ENCODE measurements around the gene AGK.

The AGK gene, protein sequence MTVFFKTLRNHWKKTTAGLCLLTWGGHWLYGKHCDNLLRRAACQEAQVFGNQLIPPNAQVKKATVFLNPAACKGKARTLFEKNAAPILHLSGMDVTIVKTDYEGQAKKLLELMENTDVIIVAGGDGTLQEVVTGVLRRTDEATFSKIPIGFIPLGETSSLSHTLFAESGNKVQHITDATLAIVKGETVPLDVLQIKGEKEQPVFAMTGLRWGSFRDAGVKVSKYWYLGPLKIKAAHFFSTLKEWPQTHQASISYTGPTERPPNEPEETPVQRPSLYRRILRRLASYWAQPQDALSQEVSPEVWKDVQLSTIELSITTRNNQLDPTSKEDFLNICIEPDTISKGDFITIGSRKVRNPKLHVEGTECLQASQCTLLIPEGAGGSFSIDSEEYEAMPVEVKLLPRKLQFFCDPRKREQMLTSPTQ

DNA sequence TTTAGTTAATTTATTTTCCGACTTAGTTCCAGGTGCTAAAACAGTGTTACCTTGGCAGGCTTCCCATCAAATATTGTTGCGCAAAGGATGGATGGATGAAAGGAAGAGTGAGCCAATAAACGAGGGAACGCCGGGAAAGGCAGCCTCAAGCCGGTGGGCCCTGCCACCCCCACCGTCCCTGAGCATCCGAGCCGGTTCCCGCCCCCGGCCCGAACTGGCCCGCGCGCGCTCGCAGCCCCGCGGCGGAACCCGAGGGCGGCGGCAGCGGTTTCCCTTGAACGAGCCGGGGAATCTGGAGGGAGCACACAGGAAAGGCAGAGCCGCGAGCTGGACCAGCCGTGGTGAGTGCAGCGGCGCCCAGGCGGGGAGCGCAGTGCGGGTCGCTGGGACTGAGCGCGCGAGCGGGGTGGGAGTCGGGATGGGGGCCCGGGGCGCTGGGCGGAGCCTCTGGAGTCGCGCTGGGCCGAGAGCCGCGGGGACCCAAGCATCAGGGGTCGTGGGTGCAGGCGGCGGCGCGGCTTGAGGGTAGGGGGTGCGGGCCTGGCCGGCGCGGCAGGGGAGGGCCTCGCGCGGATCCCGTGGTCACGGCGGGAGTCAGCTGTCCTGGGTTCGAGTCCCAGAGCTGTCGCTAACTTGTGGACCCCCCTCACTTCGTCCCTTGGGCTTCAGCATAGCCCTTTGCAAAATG is at the start of gene AGK:
Gene AGK, plus strand, starts transcription at position 317 of the 688 bp plus-strand sequence. CDS start 4,057 bp downstream, outside the sequence.
- DNase-seq (ENCODE audit: low read depth, low spot score), result peak; percentile 60

DNA sequence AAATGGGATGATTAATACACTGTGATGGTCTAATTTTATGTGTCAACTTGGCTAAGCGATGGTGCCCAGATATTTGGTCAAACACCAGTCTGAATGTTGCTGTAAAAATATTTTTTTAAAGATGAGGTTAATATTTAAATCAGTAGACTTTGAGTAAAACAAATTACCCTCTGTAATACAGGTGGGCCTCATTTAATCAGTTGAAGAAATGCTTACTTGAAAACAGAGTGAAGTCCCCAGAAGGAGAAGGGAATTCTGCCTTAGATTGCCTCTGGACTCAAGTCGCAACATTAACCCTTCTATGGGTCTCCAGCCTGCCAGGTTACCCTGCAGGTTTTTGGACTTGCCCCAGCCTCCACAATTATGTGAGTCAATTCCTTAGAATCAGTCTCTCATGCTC is 49.8 kb upstream of the AGK start:
- no peak for DNase-seq (ENCODE audit: low read depth, low spot score)

DNA sequence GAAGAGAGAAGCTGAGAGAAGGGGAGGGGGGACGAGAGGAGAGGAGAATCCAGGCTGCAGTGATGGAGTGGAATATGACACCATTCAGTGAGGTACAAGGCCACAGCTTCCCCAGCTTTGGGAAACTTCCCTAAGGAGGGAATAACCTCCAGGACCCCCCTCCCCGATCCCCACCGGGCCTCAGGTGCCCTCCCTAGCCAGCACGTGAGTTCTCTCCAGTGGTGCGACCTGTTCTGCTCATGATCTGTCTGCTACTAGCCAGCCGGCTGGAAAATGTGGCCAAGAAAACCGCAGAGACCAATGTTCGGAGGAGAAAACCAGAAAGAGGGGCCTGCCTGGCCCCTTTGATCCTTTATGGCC is 39.9 kb upstream of the AGK start:
- DNase-seq (ENCODE audit: low read depth, low spot score), result no peak

DNA sequence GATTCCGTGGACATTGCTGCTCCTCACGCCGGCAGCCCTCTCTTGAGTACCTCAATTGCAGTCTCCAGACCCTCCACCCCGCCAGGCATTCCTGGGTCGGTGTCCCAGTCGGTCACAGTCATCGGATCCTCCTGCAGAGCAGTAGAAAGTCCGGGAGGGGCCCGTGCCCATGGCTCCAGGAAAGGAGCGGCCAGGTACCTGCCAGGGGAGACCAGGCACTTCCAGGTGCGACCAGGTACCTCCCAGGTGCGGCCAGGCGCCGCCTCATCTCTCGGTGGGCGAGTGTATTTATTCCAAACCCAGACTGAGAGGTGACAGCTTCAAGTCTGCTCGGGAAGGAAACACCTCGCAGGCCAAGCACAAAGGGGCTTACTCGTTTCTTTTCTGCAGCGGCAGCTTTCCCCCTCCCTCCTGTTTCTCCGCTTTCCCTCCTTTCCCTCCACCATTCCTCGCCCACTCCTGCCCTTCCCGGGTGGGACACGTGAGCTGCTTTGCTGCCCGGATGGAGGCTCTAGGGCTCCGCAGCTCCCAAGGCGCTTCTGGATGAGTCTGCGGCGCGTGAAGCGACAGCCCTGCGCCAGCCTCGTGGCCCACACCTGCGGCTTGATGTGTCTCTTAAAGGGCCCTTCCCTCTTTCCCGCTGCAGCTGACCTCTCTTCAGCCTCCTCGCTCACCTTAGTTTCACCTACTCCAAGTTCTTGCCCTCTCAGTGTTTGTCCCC is 39.4 kb upstream of the AGK start:
- no peak for DNase-seq (ENCODE audit: low read depth, low spot score)

DNA sequence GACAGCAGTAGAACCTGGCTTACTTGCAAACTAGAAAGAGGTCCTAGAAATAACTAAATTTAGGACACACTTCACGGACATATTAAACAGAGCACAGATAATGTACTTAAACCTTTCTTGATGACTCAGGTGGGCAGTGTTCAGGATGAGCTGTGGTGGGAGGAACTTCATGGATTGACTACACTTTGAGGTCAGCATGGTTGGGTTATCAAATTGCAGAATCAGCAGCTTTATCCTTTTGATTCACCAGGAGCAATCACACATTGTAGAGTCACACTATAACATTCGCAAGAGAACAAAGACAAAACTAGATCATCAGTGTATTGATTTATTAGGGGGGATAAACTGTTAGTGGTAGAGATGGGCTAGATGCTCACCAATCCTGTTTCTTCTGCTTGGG is 38.6 kb upstream of the AGK start:
- DNase-seq (ENCODE audit: low read depth, low spot score), result no peak

DNA sequence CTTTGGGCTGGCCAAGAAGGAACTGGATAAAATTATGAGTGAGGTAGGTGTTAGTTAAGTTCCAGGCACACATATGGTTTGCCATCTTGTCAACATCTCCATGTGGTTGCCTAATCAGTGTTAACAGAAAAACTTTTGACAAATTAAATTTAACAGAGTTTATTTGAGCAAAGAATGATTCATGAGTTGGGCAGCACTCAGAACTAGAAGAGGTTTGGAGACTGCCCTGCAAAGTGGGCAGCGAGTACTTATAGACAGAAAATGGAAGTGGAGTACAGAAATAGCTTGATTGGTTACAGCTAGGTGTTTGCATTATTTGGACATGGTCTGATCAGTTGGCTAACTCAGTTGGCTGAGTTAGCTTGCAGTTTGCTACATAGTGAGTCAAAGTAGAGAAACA is 37.5 kb upstream of the AGK start:
- no peak for DNase-seq (ENCODE audit: low read depth, low spot score)

DNA sequence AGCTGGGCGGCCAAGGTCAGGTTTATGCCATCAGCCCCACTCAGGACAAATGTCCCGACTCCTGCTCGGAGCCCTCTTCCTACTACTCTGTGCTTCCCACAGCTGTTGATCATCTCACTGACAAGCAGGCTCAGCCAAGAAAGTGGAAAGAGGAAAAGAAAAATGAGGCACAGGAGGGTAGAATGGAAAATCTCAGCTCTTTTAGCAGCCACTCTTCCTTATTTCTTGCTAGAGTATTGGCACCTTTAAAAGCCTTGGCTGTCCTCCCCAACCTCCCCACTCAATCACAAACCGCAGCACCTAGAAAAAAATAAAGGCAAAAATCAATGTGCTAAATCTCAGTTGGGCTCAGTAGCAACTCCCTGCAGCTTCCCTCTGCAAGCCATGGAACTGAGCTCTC is 35.3 kb upstream of the AGK start:
- DNase-seq (ENCODE audit: low read depth, low spot score), result no peak

DNA sequence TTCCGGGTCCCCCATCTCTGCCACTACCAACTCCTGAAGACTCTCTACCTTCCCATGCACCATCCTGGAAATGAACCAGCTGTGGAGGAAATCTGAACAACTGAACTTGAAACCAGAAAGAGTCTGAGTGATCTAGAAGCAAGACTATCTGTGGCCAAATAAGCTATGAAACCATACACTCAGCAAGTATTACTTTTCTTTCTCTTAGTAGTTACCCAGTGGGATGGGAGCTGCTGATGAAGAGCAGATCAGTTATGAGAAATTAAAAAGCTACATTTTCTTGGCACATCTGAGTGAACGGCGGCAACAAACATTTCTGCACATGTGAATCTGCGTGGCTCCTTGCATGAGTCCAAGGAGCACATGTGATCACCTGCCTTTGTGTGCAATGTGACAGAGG is 31.6 kb upstream of the AGK start:
- no peak for DNase-seq (ENCODE audit: low read depth, low spot score)

DNA sequence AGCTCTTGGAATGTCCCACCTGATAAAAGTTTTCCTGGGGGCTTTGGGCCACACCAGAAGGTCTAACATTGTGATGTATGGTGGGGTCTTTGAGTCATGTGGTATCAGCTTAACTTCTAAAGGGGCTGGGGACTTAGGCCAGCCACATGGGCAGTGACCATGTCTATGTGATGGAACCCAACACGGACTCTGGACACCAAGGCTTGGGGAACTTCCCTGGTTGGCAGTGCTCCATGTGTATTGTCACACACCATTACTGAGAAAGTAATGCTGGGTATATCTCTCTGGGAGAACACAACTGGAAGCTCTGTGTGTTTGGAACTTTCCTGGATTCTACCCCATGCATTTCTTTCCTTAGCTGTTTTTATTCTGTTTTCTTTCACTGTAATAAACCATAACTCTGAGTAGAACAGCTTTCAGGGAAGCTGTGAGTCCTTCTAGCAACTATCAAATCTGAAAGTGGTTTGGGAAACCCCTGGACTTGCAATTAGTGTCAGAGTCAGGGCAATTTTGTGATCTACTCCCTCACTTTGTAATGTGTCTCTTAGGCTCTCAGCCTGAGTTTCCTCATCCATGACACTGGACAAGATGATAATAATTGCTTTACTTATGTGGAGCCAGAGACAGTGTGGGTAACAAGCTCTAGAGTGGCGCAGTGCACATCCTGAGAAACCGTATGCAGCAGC is 28.4 kb upstream of the AGK start:
- DNase-seq (ENCODE audit: low read depth, low spot score), result no peak

DNA sequence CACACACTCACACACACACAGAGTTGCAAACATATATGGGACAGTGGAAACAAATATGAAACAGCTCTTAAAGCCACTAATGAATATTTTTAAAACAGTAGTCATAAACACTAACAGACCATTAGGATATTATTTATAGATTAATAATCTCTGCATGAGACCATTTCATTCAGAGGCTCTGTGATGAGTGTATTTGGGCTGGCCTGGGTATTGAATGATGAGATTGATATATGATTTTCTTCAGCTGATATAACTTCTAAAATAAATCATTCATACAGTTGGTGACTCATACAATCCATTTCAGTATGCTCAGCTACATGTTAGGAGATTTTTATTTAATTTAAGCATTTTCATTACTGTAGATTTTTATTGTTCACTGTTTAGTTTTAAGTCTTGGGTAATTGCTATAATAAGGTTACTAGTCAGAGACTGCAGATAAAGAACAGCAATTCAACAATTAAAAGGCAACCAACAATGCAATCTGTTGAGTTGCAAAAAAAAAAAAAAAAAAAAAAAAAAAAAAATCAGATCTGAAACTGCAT is 25.2 kb upstream of the AGK start:
- no peak for DNase-seq (ENCODE audit: low read depth, low spot score)

DNA sequence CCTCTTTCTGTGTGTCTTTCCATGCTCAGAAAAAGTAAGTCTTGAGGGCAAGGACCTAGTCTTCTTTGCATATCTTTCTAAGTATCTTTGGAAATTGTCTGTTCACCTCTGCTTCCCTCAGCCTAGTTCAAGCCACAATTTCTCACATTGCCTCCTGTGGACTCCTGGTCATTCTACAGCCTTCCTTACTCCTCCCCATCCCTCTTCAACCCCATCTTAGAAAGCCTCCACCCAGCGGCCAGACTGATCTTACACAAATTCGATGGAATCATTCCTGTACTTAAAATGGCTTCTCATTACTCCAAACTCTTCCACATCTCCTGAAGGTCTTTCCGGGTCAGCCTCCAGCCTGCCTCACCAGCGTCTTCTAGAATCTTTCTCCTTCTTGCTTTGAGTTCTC is 24.1 kb upstream of the AGK start:
- DNase-seq (ENCODE audit: low read depth, low spot score), result no peak

DNA sequence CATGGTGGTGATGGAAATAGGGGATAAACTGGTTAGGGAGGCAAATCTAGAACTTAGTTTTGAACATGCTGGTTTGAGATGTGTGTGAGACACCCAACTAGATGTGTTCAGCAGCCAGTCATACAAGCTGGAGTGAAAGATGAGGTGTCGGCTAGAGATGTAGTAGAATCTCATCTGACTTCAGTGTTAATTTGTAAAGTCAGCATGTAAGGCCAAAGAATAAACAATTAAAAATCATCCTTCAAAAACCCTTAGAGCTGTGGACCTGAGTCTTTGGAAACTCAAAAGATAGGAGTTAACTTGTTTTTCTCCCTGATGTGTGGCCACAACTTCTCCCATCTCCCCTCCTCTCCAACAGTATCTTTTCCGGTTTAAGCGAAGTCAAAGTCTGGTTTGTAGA is 22.8 kb upstream of the AGK start:
- no peak for DNase-seq (ENCODE audit: low read depth, low spot score)

DNA sequence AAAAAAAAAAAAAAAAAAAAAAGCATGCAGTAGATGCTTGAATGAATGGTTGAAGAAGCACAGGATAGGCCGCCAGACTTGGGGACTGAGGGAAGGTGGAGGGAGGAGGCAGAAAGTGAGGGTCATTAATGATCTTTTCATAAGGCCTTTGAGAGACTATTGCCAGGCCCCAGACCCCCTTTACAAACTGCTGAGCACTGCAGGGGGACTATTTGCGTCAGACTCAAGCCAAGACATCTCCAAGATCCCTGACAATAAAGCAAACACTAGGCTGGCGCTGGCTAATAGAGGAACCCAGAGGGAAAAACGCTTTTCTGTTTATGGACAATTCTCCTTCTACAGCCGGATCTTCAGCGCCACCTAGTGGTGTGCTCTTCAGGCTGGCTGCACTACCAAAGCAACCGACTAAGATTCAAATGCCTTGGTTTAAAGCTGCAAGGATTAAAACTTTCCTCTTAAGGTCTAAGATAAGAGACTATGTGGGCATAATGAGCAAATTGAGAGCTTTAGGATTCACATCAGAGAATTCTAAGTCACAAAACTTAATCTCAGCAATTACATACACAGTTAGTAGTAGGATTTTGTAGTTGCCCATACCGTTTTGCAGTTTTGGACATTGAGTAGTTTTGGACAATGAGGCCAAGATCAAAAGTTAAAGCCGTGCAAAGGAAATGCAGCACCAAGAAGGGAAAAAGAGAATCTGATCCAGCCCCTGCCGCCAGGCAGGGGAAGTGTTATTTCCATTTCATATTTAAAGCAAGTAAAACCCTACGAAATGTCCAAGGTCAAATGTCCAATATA is 17.9 kb upstream of the AGK start:
- peak; percentile 14 for DNase-seq (ENCODE audit: low read depth, low spot score)

DNA sequence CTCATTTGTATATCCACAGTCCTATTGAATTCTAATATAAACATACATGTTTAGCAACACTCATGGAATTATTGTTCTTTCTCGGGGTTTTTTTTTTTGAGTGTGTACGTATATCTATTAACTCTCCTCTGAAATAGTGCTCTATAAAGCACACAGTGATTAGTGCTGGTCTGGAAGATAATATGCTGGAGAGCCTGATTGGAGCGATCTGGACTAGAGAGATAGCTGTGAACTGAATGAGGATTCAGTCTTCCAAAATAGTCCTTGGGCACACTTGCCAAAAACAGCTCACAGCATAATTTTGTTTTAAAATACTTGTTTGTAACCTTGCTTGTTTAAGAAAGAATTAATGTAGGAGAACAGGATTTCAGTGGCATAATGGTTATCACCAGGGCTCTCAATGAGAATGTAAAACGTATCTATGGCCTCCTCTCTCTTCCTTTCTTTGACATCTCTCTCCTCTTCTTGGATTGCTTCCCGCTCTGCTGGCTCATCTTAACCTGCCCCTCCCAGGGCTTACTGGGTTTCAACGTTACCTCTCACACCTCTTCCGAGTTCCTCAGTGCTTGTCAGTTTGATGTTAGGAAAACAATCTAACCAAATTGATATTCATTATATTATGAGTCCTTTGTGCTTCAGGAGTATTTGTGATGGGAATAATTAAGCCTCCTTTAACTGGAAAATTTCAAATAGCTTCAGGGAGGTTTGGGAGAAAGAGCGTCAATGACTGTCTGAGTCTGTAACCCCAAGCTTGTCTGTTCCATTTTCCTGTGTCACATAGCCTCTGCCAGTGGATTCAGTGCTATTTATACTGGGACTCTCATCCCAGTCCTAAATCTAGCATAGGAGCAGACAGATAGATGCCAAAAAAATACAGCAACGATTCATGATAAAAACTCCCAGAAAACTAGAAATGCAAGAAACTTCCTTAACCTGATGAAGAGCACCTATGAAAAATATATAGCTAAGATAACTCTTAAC is 16.2 kb upstream of the AGK start:
- no peak for DNase-seq (ENCODE audit: low read depth, low spot score)

DNA sequence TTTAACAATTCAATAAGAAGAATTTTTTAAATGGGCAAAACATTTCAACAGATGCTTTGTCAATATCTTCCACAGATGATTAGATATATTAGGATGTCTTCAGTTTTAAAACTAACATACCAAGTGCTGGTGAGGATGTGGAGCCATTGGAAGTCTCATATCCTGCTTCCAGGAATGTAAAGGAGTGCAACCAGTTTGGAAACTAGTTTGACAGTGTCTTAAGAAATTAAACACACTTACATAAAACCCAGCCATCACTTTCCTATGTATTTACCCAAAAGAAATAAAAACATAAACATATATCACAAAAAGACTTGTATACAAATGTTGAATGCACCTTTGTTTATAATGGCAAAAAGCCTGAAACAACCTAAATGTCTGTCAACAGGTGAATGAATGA is 13.3 kb upstream of the AGK start:
- DNase-seq (ENCODE audit: low read depth, low spot score), result no peak

DNA sequence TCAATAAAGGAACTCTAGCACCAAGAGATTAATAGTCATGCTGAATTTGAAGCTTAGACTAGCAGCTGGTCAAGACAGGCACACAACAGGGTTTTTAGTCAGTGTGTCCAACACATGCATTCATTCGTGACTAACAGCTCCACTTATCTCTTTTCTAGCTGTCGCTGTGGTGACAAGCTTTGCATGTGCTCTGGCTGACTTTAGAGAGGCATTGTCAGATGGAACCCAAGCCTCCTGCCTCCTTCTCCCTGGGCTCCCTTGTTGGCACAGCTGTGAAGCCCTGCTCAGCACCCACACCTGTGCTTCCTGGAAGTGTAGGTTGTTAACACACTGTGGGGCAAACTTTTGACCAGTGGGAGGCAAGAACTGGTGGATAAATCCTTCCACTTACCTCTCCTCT is 9.8 kb upstream of the AGK start:
- DNase-seq (ENCODE audit: low read depth, low spot score), result no peak

DNA sequence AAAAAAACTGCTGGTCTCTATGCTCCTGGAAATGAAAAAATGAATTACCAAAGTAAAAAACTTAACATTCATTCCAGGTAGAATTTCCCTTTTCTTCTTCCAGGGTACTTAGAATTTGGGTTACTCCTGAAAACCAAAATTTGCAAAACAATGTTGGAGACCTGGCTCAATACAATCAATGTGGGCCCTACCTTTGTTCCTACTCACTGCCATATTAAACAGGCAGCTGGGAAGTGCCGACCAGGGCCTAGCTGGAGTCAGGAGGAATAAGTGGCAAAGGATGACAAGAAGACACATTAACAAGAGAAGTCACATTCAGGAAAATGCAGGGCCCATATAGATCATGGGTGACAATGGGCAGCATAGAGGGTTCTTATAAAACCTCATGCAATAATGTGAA is 6.4 kb upstream of the AGK start:
- DNase-seq (ENCODE audit: low read depth, low spot score), result no peak

DNA sequence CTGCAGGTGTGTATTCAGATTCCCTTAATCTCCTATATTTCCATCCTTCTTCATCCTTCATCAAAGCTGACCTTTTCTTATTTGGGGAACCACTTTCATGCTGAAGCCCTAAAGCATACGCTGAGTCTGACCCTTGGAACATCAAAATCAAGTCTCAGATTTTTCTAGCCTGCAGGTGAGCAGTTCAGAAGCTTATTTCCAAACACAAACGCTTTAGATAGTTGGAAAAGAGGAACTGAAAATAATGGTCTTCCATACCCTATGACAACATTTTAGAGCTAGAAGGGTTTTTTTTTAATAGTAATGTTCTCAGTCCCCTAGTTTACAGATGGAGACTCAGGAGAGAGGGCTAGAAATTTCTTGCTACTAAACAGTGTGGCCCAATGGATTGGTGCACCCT is 1.6 kb upstream of the AGK start:
- DNase-seq (ENCODE audit: low read depth, low spot score), result no peak

DNA sequence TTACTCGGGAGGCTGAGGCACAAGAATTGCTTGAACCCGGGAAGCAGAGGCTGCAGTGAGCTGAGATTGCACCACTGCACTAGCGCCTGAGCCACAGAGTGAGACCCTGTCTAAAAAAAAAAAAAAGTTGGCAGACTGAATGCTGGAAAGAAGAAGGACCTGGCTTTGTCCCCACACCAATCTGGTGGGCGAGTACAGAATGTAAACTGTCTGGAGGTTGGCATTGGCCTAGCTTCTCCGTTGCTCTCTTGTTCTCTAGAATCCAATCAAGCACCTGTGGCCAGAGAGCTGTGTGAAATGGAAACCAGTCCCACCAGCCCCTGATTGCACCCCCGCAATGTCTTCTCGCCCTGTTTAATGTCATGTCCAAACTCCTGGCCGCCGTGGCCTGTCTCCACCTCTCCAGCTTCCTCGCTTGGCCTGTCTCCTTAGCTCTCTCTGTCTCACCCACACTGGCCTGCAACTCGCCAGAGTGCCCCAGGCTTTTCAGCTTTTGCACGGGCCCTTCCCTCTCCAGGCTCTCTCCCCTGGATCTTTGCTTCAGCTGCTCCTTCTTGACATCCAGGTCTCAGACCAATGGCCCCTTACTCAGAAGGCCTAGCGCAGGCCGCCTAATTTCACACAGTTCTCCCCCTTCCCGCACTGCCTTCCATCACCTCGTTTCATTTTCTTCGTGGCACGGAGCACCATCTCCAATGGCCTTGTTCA is 670 bp upstream of the AGK start:
- DNase-seq (ENCODE audit: low read depth, low spot score), result no peak
